HepG2 (cell line): ENCODE data around the gene MYADML2. TPM values are rescaled to one million over a fixed set of nuclear protein-coding genes. Genes with fewer than 3 reads are reported as not detected.

Experiments
- ATAD3A ChIP-seq: sonication (generic); formaldehyde crosslinking; IDR thresholded peaks from 2 replicates; pipeline ENCODE4 v1.4.0; 2020; ENCODE audit warnings: missing genetic modification reagents
- CREB1 ChIP-seq, 2 experiments: fragments of 450-650 bp in 1 of 2; IDR thresholded peaks; 2 replicates each; pipeline ENCODE4 v1.6.1; 2016 to 2017; ENCODE audit warnings: control low read depth in 1 of 2, mild to moderate bottlenecking in 1 of 2, missing compliant biosample characterization in 1 of 2, missing genetic modification characterization in 1 of 2
- GATA4 ChIP-seq: sonication (generic); IDR thresholded peaks from 2 replicates; pipeline ENCODE4 v1.6.1; 2016; ENCODE audit warnings: antibody characterized with exemption, low read depth, borderline replicate concordance
- GATAD1 ChIP-seq: IDR thresholded peaks from 2 replicates; pipeline ENCODE4 v1.6.1; 2016; ENCODE audit warnings: missing genetic modification reagents, missing compliant biosample characterization
- KLF6 ChIP-seq: IDR thresholded peaks from 2 replicates; pipeline ENCODE4 v1.8.0; 2016; ENCODE audit warnings: missing biosample characterization, missing genetic modification reagents
- SOX6 ChIP-seq, 2 experiments: fragments of 450-650 bp in 1 of 2; sonication (generic) in 1 of 2; formaldehyde crosslinking in 1 of 2; IDR thresholded peaks; 2 replicates each; pipeline versions ENCODE4 v1.4.0 to v1.6.1; 2017 to 2020; ENCODE audit warnings: antibody characterized with exemption in 1 of 2, mild to moderate bottlenecking in 1 of 2, missing genetic modification reagents in 1 of 2
- TAF15 ChIP-seq: fragments of 200-400 bp; formaldehyde crosslinking; IDR thresholded peaks from one replicate; pipeline ENCODE4 v1.6.1; 2018; ENCODE audit warnings: mild to moderate bottlenecking, low read depth, low read length; ENCODE audit not compliant: poor library complexity, severe bottlenecking
- TBL1XR1 ChIP-seq: fragments of 150-350 bp; IDR thresholded peaks from 2 replicates; pipeline ENCODE4 v1.6.1; 2014; ENCODE audit warnings: borderline replicate concordance, low read length; ENCODE audit not compliant: partially characterized antibody
- WIZ ChIP-seq: sonication (generic); formaldehyde crosslinking; IDR thresholded peaks from 2 replicates; pipeline ENCODE4 v1.5.1; 2020; ENCODE audit warnings: mild to moderate bottlenecking, missing genetic modification reagents
- ZGPAT ChIP-seq: IDR thresholded peaks from 2 replicates; pipeline ENCODE4 v1.6.1; 2016; ENCODE audit warnings: mild to moderate bottlenecking
- ZNF160 ChIP-seq: sonication (generic); formaldehyde crosslinking; IDR thresholded peaks from 2 replicates; pipeline ENCODE4 v1.8.0; 2022; ENCODE audit warnings: mild to moderate bottlenecking, inconsistent platforms, missing genetic modification reagents
- ZNF350 ChIP-seq: sonication (generic); formaldehyde crosslinking; IDR thresholded peaks from 2 replicates; pipeline ENCODE4 v1.4.0; 2020; ENCODE audit warnings: mild to moderate bottlenecking, low read depth, missing genetic modification reagents, borderline replicate concordance
- ZNF451 ChIP-seq: sonication (generic); formaldehyde crosslinking; IDR thresholded peaks from 2 replicates; pipeline ENCODE4 v1.5.0; 2020; ENCODE audit warnings: mild to moderate bottlenecking, missing genetic modification reagents
- ZNF552 ChIP-seq: sonication (generic); formaldehyde crosslinking; IDR thresholded peaks from 2 replicates; pipeline ENCODE4 v1.9.0; 2022; ENCODE audit warnings: missing genetic modification reagents, mild to moderate bottlenecking, borderline replicate concordance
- ZNF75D ChIP-seq: sonication (generic); formaldehyde crosslinking; IDR thresholded peaks from 2 replicates; pipeline ENCODE4 v1.8.1; 2023; ENCODE audit warnings: missing genetic modification reagents, mild to moderate bottlenecking, borderline replicate concordance
- polyA plus RNA-seq, 8 experiments: library from polyadenylated mRNA; depleted of rRNA in 3 of 8; stranded (reverse) in 7 of 8; unstranded in 1 of 8; fragments of >200 nt; fragmentation: Illumina TruSeq in 4 of 8; extraction: Trizol in 4 of 8; gene quantifications; 2 replicates each; pipeline versions ENCODE4 v1.2.1 to v1.2.3, GENCODE V29; 2011 to 2016; ENCODE audit warnings: low read depth in 4 of 8, missing spikeins in 1 of 8, mixed read lengths in 1 of 8; ENCODE audit not compliant: insufficient read depth in 1 of 8
- total RNA-seq, 5 experiments: library from RNA; depleted of rRNA; stranded (reverse); fragments of >200 nt; fragmentation: Illumina TruSeq; extraction: Trizol; gene quantifications; 2 replicates each; pipeline ENCODE4 v1.2.3, GENCODE V29; 2016; ENCODE audit warnings: low read depth in 1 of 5
- TF ChIP-seq, protein P1 (sequence below): fragments of 450-650 bp; IDR thresholded peaks from 2 replicates; pipeline ENCODE4 v1.6.1; 2017; ENCODE audit warnings: mild to moderate bottlenecking
- TF ChIP-seq, protein P2 (sequence below): sonication (generic); formaldehyde crosslinking; IDR thresholded peaks from 2 replicates; pipeline ENCODE4 v1.4.0; 2020; ENCODE audit warnings: missing genetic modification reagents
- TF ChIP-seq, protein P3 (sequence below): sonication (generic); formaldehyde crosslinking; IDR thresholded peaks from 2 replicates; pipeline ENCODE4 v1.4.0; 2020; ENCODE audit warnings: missing genetic modification reagents
- TF ChIP-seq, protein P4 (sequence below): sonication (generic); formaldehyde crosslinking; IDR thresholded peaks from 2 replicates; pipeline ENCODE4 v1.4.0; 2020; ENCODE audit warnings: missing genetic modification reagents, mild to moderate bottlenecking, borderline replicate concordance

Gene MYADML2
- total and polyA plus RNA-seq, 2 of the 13 experiments (the other 11 are each of a cell fraction or from before 2014, with no cell fraction given) = not detected

DNA sequence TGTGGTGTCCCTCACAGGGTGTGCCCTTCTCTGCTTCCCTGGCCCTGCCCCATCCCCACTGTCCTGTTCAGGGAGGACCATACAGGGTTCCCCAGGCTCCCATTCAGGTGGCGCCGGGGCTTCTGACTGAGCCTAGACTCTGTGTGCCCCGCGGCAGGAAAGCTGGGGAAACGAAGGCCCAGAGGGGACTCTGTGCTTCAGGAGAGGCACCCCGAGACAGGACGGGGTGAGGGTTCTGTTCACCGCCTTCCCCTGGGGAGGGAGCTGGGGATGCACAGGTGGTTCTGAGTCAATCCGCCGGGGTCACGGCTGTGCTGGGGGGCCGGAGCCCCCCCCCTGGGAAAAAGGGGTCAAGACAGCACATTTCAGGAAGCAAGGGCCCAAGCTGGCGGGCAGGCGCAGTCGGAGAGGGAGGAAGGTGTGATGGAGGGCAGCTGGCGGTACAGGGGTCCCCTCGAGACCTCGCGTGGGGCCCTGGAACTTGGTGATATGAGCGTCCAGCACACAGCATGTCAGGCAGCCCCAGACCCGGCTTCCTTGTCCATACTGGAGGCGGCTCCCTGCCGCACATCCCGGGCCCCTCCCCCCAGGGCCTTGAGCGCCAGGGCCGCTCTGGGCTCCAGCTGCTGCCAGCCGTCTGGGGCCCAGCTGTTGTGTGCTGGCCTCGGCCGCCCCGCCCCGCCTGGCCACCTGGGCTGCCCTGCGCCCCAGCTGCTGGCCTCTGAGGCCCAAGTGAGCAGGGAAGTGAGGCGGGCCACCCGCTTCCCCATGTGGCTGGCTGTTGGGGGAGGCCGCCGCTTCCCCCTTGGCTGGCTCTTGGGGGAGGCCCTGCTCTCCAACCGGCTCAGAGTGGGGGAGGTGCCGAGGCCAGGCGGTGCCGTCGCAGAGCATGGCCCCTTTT, 19.6 kb upstream of the MYADML2 start (continued):
- peak; percentile 87 for TF ChIP-seq KLF6 (CRISPR knock-in tag)
- TF ChIP-seq ATAD3A (CRISPR knock-in tag) = no peak
- TF ChIP-seq, protein P1, sequence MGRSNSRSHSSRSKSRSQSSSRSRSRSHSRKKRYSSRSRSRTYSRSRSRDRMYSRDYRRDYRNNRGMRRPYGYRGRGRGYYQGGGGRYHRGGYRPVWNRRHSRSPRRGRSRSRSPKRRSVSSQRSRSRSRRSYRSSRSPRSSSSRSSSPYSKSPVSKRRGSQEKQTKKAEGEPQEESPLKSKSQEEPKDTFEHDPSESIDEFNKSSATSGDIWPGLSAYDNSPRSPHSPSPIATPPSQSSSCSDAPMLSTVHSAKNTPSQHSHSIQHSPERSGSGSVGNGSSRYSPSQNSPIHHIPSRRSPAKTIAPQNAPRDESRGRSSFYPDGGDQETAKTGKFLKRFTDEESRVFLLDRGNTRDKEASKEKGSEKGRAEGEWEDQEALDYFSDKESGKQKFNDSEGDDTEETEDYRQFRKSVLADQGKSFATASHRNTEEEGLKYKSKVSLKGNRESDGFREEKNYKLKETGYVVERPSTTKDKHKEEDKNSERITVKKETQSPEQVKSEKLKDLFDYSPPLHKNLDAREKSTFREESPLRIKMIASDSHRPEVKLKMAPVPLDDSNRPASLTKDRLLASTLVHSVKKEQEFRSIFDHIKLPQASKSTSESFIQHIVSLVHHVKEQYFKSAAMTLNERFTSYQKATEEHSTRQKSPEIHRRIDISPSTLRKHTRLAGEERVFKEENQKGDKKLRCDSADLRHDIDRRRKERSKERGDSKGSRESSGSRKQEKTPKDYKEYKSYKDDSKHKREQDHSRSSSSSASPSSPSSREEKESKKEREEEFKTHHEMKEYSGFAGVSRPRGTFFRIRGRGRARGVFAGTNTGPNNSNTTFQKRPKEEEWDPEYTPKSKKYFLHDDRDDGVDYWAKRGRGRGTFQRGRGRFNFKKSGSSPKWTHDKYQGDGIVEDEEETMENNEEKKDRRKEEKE = no peak
- peak; percentile 30 for TF ChIP-seq TBL1XR1
- TF ChIP-seq ZNF160 (CRISPR knock-in tag) = no peak
- TF ChIP-seq ZNF552 = peak; percentile 93; the same call in 1 of the 2 replicates
- TF ChIP-seq TAF15 = no peak
- TF ChIP-seq GATAD1 (CRISPR knock-in tag) = peak; percentile 72
- peak; percentile 93 for TF ChIP-seq ZNF451 (CRISPR knock-in tag)
- peak; percentile 9; the same call in 1 of the 2 replicates for TF ChIP-seq WIZ (CRISPR knock-in tag)
- no peak for TF ChIP-seq CREB1 (IDR thresholded peaks at IDR 0.05)
- TF ChIP-seq CREB1 (CRISPR knock-in tag; IDR thresholded peaks at IDR 0.05) = no peak
- no peak for TF ChIP-seq GATA4
- TF ChIP-seq ZNF350 (CRISPR knock-in tag) = no peak; the same call in 1 of the 2 replicates
- TF ChIP-seq ZNF75D (CRISPR knock-in tag) = 0 out of 2 replicates have a peak, but pooled peaks have one; percentile 64
- TF ChIP-seq, protein P2, sequence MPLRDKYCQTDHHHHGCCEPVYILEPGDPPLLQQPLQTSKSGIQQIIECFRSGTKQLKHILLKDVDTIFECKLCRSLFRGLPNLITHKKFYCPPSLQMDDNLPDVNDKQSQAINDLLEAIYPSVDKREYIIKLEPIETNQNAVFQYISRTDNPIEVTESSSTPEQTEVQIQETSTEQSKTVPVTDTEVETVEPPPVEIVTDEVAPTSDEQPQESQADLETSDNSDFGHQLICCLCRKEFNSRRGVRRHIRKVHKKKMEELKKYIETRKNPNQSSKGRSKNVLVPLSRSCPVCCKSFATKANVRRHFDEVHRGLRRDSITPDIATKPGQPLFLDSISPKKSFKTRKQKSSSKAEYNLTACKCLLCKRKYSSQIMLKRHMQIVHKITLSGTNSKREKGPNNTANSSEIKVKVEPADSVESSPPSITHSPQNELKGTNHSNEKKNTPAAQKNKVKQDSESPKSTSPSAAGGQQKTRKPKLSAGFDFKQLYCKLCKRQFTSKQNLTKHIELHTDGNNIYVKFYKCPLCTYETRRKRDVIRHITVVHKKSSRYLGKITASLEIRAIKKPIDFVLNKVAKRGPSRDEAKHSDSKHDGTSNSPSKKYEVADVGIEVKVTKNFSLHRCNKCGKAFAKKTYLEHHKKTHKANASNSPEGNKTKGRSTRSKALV (CRISPR knock-in tag) = no peak
- peak; percentile 95 for TF ChIP-seq ZGPAT (CRISPR knock-in tag)
- TF ChIP-seq, protein P3, sequence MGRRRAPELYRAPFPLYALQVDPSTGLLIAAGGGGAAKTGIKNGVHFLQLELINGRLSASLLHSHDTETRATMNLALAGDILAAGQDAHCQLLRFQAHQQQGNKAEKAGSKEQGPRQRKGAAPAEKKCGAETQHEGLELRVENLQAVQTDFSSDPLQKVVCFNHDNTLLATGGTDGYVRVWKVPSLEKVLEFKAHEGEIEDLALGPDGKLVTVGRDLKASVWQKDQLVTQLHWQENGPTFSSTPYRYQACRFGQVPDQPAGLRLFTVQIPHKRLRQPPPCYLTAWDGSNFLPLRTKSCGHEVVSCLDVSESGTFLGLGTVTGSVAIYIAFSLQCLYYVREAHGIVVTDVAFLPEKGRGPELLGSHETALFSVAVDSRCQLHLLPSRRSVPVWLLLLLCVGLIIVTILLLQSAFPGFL (CRISPR knock-in tag) = no peak
- no peak for TF ChIP-seq SOX6 (IDR thresholded peaks at IDR 0.05)
- peak; percentile 86 for TF ChIP-seq SOX6 (CRISPR knock-in tag; IDR thresholded peaks at IDR 0.05)
- TF ChIP-seq, protein P4, sequence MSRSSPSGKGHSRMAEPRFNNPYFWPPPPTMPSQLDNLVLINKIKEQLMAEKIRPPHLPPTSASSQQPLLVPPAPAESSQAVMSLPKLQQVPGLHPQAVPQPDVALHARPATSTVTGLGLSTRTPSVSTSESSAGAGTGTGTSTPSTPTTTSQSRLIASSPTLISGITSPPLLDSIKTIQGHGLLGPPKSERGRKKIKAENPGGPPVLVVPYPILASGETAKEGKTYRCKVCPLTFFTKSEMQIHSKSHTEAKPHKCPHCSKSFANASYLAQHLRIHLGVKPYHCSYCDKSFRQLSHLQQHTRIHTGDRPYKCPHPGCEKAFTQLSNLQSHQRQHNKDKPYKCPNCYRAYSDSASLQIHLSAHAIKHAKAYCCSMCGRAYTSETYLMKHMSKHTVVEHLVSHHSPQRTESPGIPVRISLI (CRISPR knock-in tag) = peak; percentile 65; the same call in 1 of the 2 replicates
